OCI-M2 (cell line): Measurements from ENCODE around the gene UBA52.

Source experiments
- DNase-seq: peaks from one replicate; lab custom pipeline; 2025; ENCODE audit not compliant: unreplicated experiment; lab: John Stamatoyannopoulos, UW

The UBA52 gene

GRCh38 chr19:18607226-18608101, 35.8 kb downstream of the UBA52 start:
- no peak for DNase-seq

- no peak for DNase-seq
Measured at GRCh38 chr19:18608102-18608804, 36.6 kb downstream of the UBA52 start.

- DNase-seq = no peak
Measured at GRCh38 chr19:18608805-18609716, 37.4 kb downstream of the UBA52 start.

GRCh38 chr19:18609717-18610051, 38.0 kb downstream of the UBA52 start:
- DNase-seq = no peak

GRCh38 chr19:18610245-18610555, 38.5 kb downstream of the UBA52 start:
- no peak for DNase-seq

GRCh38 chr19:18610556-18611326, 39.1 kb downstream of the UBA52 start:
- no peak for DNase-seq

- DNase-seq = no peak
Measured at GRCh38 chr19:18611327-18612050, 39.8 kb downstream of the UBA52 start.

- no peak for DNase-seq
Measured at GRCh38 chr19:18612051-18612771, 40.6 kb downstream of the UBA52 start.

GRCh38 chr19:18612772-18613588, 41.3 kb downstream of the UBA52 start, which contains the start of gene TMEM59L:
Gene TMEM59L, plus strand, starts transcription at chr19:18612870. Its CDS starts 89 bp downstream, at chr19:18612959.
- DNase-seq = no peak

- DNase-seq = no peak
Measured at GRCh38 chr19:18613589-18614234, 42.1 kb downstream of the UBA52 start.

GRCh38 chr19:18616023-18616422, 44.4 kb downstream of the UBA52 start:
- no peak for DNase-seq

GRCh38 chr19:18617562-18617961, 45.9 kb downstream of the UBA52 start:
- DNase-seq = no peak

GRCh38 chr19:18618236-18618635, 46.6 kb downstream of the UBA52 start:
- no peak for DNase-seq

GRCh38 chr19:18620311-18620710, 48.7 kb downstream of the UBA52 start:
- no peak for DNase-seq

- DNase-seq = no peak
Measured at GRCh38 chr19:18620902-18621301, 49.2 kb downstream of the UBA52 start.

- no peak for DNase-seq
Measured at GRCh38 chr19:18626906-18627305, 55.2 kb downstream of the UBA52 start.
